Stimulated activated CD8-positive, alpha-beta memory T cell treated with anti-CD3 and anti-CD28 coated beads, Interleukin-2, amount 100 ng/mL, for 48 hours (primary cell): ENCODE data around the gene YAF2.
"Not testable (repeated sequence)": the region's sequence is repeated elsewhere in the genome, so short reads cannot be mapped to it uniquely, and the experiment has no call there.

ENCODE experiments used
- DNase-seq, 2 donors: peaks; one replicate each; pipeline ENCODE4 v3.0.0-alpha.2; 2020; ENCODE audit warnings: low read depth in 2 of 2

YAF2 gene

DNA sequence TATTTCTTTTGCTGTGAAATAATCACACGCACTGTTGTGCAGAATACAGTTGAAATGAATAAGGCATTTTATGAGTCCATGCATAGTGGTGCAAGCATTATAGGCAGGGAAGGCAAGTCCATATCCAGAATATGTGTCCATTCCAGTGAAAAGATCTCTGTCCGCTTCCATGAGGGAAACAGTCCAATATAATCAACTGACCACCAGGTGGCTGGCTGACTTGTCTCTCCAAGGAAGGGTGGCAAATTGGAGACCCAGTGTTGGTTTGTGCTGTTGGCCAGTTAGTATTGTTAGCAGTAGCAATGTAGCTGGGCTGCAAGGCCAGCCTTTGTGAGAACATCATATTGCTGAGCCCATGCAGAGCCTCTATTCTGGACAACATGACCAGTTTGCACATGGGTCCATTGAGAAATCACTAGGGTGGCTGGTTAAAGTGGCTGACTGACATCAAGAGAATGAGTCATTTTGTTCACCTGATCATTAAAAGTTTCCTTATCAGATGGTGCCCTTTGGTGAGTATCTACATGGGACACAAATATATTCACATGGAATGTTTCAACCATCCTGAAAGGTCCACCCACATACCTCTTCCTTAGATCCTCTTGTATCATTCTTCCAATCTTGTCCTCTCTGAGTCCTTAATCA, 17.3 kb upstream of the YAF2 start:
- no peak for DNase-seq

DNA sequence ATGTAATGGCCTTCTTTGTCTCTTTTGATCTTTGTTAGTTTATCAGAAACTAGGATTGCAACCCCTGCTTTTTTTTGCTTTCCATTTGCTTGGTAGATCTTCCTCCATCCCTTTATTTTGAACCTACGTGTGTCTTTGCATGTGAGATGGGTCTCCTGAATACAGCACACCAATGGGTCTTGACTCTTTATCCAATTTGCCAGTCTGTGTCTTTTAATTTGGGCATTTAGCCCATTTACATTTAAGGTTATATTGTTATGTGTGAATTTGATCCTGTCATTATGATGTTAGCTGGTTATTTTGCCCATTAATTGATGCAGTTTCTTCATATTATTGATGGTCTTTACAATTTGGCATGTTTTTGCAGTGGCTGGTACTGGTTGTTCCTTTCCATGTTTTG, 14.6 kb upstream of the YAF2 start:
- not testable (repeated sequence) for DNase-seq

GRCh38 chr12:42249033-42249432, 11.0 kb upstream of the YAF2 start:
- not testable (repeated sequence) for DNase-seq

DNA sequence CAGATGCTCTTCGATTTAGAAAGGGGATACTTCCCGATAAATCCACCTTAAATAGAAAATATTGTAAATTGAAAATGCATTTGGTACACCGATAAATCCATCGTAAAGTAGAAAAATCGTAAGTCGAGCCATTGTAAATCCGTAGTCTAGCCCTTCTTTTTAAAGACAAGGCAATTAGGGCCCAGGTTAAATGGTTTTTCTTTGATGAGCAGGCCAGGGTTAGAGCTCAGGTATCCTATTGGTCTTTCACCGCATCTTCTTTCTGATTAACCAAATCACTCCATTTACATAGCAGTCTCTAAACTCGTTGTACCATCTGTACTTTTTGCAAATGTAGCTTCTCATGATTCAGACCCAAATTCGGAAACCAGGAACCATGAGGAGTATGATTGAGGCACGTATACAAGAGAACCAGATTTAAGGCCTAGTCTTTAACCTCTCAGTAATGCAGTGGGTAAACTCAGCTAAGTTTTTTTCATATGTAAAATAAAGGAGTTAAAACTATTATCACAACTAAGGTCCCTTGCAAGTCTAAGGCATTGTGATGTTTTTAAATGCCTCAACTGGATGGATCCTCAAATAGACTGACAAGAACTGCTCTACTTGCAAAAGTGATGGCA, 2.2 kb upstream of the YAF2 start:
- no peak for DNase-seq

- no peak for DNase-seq
Measured at GRCh38 chr12:42237853-42238239, 202 bp downstream of the YAF2 start.

- DNase-seq: peak; percentile 48 to 57
Measured at GRCh38 chr12:42237052-42237852, 796 bp downstream of the YAF2 start.

GRCh38 chr12:42236017-42236416, 2.0 kb downstream of the YAF2 start:
- DNase-seq: no peak

- no peak for DNase-seq
Measured at GRCh38 chr12:42235426-42235825, 2.6 kb downstream of the YAF2 start.

DNA sequence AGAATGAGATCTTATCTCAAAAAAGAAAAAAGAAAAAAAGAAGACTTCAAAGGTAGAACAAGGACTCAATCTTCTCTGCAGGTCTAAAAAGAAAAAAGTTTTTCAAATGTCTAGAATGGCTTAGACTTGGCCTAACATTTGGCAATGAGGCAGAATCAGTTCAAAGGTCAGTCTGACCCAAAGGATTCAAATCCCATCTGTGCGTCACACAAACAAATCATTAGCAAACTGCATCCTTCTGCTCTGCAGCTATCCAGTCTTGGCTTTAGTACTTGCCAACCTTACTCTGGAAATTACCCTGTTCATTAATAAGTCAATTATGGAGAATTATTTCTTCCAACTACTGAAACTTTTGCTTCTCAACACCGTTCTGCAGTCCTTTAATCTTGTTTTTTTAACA, 3.1 kb downstream of the YAF2 start:
- DNase-seq: no peak

DNA sequence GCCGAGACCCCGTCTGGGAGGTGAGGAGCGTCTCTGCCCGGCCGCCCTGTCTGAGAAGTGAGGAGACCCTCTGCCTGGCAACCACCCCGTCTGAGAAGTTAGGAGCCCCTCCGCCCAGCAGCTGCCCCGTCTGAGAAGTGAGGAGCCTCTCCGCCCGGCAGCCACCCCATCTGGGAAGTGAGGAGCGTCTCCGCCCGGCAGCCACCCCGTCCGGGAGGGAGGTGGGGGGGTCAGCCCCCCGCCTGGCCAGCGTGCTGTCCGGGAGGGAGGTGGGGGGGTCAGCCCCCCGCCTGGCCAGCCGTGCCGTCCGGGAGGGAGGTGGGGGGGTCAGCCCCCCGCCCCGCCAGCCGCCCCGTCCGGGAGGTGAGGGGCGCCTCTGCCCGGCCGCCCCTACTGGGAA, 10.5 kb downstream of the YAF2 start:
- not testable (repeated sequence) for DNase-seq

DNA sequence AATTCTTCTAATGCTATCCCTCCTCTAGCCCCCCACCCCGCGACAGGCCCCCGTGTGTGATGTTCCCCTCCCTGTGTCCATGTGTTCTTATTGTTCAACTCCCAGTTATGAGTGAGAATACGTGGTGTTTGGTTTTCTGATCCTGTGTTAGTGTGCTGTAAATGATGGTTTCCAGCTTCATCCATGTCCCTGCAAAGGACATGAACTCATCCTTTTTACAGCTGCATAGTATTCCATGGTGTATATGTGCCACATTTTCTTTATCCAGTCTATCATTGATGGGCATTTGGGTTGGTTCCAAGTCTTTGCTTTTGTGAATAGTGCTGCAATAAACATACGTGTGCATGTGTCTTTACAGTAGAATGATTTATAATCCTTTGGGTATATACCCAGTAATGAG, 13.5 kb downstream of the YAF2 start:
- DNase-seq: not testable (repeated sequence)

DNA sequence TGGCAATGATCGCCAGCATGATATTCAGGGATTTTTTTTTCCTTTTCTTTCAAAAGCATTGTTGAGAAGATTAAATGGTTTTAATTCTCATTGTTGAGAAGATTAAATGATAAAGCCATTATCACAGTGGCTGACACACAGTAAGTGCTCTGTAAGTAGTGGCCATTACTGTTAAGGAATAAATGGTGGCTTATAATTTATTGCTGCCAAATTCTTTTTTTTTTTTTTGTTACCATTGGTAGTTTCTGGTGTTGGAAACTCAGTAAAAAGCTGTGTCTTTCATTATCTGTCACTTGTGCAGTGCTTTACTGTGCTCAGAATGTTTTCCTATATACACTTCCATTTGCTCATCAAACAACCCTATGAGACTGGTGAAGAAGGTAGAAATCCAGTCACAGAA, 15.3 kb downstream of the YAF2 start:
- DNase-seq: no peak

DNA sequence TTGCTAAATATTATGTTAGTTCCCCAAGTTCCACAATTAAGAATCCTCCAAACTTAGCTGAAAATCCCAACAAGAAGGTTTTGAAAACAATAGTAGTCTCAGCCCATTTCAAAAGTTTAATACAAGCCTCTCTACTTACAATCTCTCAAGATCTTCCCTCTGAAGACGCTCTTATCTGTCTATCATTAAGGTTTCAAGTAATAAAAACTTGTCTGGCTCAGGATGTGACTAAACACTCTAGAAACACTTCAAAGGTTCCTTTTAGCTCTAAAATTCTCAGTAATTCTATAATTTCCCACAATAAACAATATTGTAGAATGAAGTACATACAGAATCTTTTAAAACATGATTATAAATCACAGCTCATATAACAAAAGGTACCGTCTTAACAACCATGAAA, 16.3 kb downstream of the YAF2 start:
- no peak for DNase-seq

- no peak for DNase-seq
Measured at GRCh38 chr12:42217656-42218055, 20.4 kb downstream of the YAF2 start.

DNA sequence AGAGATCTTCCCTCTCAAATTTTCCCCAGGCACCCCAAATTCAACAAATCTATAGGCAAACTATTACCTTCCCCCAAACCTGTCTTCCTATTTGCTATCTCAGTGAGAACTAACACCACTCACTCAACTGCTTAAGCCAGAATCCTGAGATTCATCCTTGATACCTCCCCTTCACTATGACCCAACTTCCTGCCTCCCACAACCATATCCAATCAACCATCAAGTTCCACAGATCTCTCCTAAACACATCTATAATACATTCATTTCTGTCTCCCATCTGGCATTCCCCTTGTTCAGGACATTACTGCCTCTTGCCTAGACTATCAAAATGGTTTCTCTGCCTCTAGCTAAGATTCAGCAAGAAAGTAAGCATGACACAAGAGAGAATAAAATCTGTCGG, 21.3 kb downstream of the YAF2 start:
- no peak for DNase-seq

- DNase-seq: not testable (repeated sequence)
Measured at GRCh38 chr12:42215759-42216158, 22.3 kb downstream of the YAF2 start.

DNA sequence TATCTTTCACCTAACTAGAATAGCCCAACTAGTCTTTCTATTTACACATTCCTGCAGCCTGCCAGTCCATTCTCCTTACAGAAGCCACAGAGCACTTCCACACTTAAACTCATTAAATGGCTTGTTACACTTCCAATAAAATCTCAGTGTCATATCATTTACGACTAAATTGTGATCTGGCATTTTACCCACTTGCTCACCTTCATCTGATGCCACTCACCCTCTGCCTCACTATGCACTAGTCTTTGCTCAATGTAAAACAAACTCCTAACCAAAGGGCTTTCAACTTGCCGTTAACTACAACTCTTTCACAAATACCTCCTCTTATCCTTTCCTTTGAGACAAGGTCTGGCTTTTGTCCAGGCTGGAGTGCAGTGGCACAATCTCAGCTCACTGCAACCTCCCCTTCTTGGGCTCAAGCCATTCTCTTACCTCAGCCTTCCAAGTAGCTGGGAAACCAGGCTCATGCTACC, 24.1 kb downstream of the YAF2 start:
- no peak for DNase-seq

DNA sequence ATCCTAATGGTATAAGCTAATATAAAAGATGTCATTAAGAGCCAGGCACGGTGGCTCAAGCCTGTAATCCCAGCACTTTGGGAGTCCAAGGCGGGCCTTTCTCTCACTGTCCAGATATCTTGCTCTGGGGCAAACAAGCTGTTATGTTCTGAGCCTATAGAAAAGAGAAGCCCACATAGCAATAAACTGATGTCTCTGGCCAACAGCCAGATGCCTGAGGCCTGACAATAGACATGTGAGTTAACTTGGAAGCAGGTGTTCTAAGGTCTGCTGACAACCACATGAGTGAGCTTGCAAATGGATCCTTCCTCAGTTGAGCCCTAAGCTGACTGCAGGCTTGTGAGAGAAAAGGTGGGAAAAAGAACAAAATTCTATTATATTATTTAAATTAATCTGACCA, 25.0 kb downstream of the YAF2 start:
- DNase-seq: no peak

GRCh38 chr12:42208574-42208973, 29.5 kb downstream of the YAF2 start:
- DNase-seq: no peak

GRCh38 chr12:42204819-42205218, 33.2 kb downstream of the YAF2 start:
- DNase-seq: no peak

DNA sequence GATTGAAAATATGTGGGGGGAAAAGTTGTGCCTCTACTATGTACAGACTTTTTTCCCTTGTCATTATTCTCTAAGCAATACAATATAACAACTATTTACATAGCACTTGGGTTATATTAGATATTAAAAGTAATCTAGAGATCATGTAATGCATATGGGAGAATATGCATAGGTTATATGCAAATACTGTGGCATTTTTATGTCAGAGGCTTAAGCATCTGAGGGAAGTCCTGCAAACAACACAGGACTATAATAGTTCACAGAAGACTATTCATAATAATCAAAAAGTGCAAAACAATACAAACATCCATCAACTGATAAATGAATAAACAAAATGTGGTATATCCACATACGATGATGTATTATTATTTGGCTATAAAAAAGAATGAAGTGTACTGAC, 33.7 kb downstream of the YAF2 start:
- DNase-seq: no peak

- DNase-seq: no peak
Measured at GRCh38 chr12:42201063-42201462, 37.0 kb downstream of the YAF2 start.

- no peak for DNase-seq
Measured at GRCh38 chr12:42199007-42199406, 39.0 kb downstream of the YAF2 start.
